Measurements from ENCODE around the gene ADORA1. TPM values are rescaled to one million over a fixed set of nuclear protein-coding genes. Genes with fewer than 3 reads are reported as not detected.

ADORA1 gene
- total RNA-seq, 1 donor from 2014 or later, result 3.8 TPM

GRCh38 chr1:203082231-203082505 is 45.4 kb upstream of the ADORA1 start:
- no peak for TF ChIP-seq CTCF (IDR thresholded peaks at IDR 0.05; ENCODE audit: unreplicated experiment)
- Mint-ChIP-seq H3K27me3 (ENCODE audit: low read depth) (peaks cover 30% of the 10 kb centered on the region), H3K4me3 (no peak overlapping the region), H3K36me3 (no peaks in the 10 kb centered on the region), H3K27ac (no peak overlapping the region), H3K9me3 (no peaks in the 10 kb centered on the region), H3K4me1 (peaks cover 25% of the 10 kb centered on the region)
- DNase-seq (ENCODE audit: low spot score in 2 of 2, unreplicated experiment in 2 of 2), result no peak

- no peak overlapping the region for H3K4me3 Mint-ChIP-seq
- DNase-seq (ENCODE audit: low spot score in 2 of 2, unreplicated experiment in 2 of 2), result peak in 1 of 2 experiments; percentile 35
- H3K27me3 Mint-ChIP-seq (ENCODE audit: low read depth), result peaks cover 23% of the 10 kb centered on the region
- no peaks in the 10 kb centered on the region for H3K36me3 Mint-ChIP-seq
- H3K27ac Mint-ChIP-seq, result no peak overlapping the region
- TF ChIP-seq CTCF (IDR thresholded peaks at IDR 0.05; ENCODE audit: unreplicated experiment), result no peak
- no peaks in the 10 kb centered on the region for H3K9me3 Mint-ChIP-seq
- peaks cover 27% of the 10 kb centered on the region for H3K4me1 Mint-ChIP-seq
These were observed 44.7 kb upstream of the ADORA1 start for GRCh38 chr1:203082571-203083462.

- peaks cover 18% of the 10 kb centered on the region for H3K27me3 Mint-ChIP-seq (ENCODE audit: low read depth)
- peaks cover 27% of the 10 kb centered on the region for H3K4me1 Mint-ChIP-seq
- peak in 1 of 2 experiments; percentile 24 for DNase-seq (ENCODE audit: low spot score in 2 of 2, unreplicated experiment in 2 of 2)
- H3K4me3 Mint-ChIP-seq, result no peak overlapping the region
- no peak overlapping the region for H3K27ac Mint-ChIP-seq
- H3K36me3 Mint-ChIP-seq, result no peaks in the 10 kb centered on the region
- no peak for TF ChIP-seq CTCF (IDR thresholded peaks at IDR 0.05; ENCODE audit: unreplicated experiment)
- H3K9me3 Mint-ChIP-seq, result no peaks in the 10 kb centered on the region
These were observed 44.0 kb upstream of the ADORA1 start for GRCh38 chr1:203083463-203083921.

- H3K4me1 Mint-ChIP-seq, result peaks cover 30% of the 10 kb centered on the region
- DNase-seq (ENCODE audit: low spot score in 2 of 2, unreplicated experiment in 2 of 2), result peak in 1 of 2 experiments; percentile 36
- H3K4me3 Mint-ChIP-seq, result no peak overlapping the region
- H3K27me3 Mint-ChIP-seq (ENCODE audit: low read depth), result peaks cover 9% of the 10 kb centered on the region
- no peak for TF ChIP-seq CTCF (IDR thresholded peaks at IDR 0.05; ENCODE audit: unreplicated experiment)
- H3K36me3 Mint-ChIP-seq, result no peaks in the 10 kb centered on the region
- no peak overlapping the region for H3K27ac Mint-ChIP-seq
- no peaks in the 10 kb centered on the region for H3K9me3 Mint-ChIP-seq
These were observed 42.7 kb upstream of the ADORA1 start for GRCh38 chr1:203084588-203085527.

- peaks cover 35% of the 10 kb centered on the region for H3K4me1 Mint-ChIP-seq
These were observed 41.8 kb upstream of the ADORA1 start, which contains the start of gene MYOG for GRCh38 chr1:203085528-203086406. Gene MYOG, minus strand, starts transcription at chr1:203086012. Its CDS starts 51 bp downstream, at chr1:203085961.

More at GRCh38 chr1:203085528-203086406, 41.8 kb upstream of the ADORA1 start, which contains the start of gene MYOG:
- TF ChIP-seq CTCF (IDR thresholded peaks at IDR 0.05; ENCODE audit: unreplicated experiment), result no peak
- H3K36me3 Mint-ChIP-seq, result no peaks in the 10 kb centered on the region
- no peak within 1 kb of the TSS for H3K4me3 Mint-ChIP-seq
- DNase-seq (ENCODE audit: low spot score in 2 of 2, unreplicated experiment in 2 of 2), result peak in 1 of 2 experiments; percentile 37
- H3K27me3 Mint-ChIP-seq (ENCODE audit: low read depth), result peaks cover 6% of the 10 kb centered on the region
- H3K27ac Mint-ChIP-seq, result no peak within 1 kb of the TSS
- H3K9me3 Mint-ChIP-seq, result no peaks in the 10 kb centered on the region

All from mesothelial cell of epicardium (in vitro differentiated cells).